HG02938 (cell line): ENCODE measurements around the gene CCL26.
"Not testable (repeated sequence)": the region's sequence is repeated elsewhere in the genome, so short reads cannot be mapped to it uniquely, and the experiment has no call there.

ENCODE experiments used
- ATAC-seq: cut with Tn5 transposase; IDR thresholded peaks from one replicate; pipeline ENCODE4 v1.9.1; 2021; ENCODE audit warnings: mild to moderate bottlenecking, moderate library complexity; ENCODE audit not compliant: unreplicated experiment

The CCL26 gene

GRCh38 chr7:75739796-75740672, 32.0 kb downstream of the CCL26 start:
- peak; percentile 33 for ATAC-seq

DNA sequence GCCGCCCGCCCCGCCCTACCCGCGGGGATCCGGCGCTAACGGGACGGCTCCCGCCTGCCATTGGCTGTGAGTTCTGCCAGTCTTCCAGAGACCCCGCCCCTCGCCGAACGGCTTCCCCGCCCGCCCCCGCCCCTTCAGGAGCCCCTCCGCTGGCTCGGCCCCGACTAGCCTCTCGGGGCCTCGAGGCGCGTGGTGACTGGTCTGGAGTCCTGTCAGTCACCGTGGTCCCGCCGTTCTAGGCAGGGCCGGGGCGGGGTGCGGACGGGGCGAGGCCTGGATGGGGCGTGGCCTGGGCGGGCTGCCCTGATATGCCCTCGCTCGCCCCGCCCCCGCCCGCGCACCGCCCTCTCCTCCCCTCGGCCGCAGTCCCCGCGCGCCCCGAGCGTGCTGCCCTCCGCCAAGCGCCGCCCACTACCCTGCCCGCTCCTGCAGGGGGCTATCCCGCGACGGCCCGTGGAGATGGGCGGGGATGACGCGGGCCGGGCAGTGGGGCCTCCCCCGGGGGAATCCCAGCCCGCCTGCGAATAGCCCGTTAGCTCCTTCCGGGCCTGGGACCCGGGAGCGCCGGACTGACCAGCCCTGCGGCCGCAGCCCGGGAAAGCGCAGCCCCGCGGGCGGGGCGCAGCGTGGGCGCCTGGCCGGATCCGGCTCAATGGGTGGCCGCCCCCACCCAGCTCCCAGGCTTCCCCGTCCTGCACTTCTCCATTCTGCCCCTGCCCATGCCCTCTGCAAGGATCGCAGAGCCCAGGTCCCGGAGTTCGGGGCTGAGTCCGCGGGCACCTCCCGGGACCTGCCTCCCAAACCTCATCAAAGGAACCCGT, 32.8 kb downstream of the CCL26 start:
- ATAC-seq: peak; percentile 84

DNA sequence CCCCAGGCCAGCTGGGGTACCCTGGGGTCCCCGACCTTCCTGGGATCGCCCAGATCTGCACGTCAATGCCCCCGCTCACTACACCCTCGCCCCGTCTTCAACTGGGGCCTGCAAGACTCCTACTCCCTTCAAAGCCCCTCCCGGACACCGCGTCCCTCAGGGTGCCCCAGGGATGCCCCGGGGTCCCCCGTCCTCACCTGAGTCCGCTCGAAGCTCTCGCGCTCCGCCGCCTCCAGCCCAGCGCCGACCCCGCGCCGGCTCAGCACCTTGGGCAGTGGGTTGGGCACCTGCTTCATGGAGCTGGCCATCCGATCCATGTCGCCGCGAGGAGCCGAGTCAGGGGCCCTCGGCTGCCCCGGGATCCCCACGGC, 33.4 kb downstream of the CCL26 start, which contains the start of gene HIP1:
Gene HIP1, minus strand, starts transcription at position 338 of the 371 bp plus-strand sequence. Its CDS starts 21 bp downstream, at position 317.
- peak; percentile 11 for ATAC-seq

GRCh38 chr7:75737856-75738603, 34.0 kb downstream of the CCL26 start:
- ATAC-seq: no peak

- no peak for ATAC-seq
These were observed 36.2 kb downstream of the CCL26 start for GRCh38 chr7:75735581-75736350.

- ATAC-seq: no peak
These were observed 37.2 kb downstream of the CCL26 start for GRCh38 chr7:75734586-75735458.

GRCh38 chr7:75732764-75733630, 39.0 kb downstream of the CCL26 start:
- no peak for ATAC-seq

- ATAC-seq: no peak
These were observed 39.9 kb downstream of the CCL26 start for GRCh38 chr7:75732016-75732521.

GRCh38 chr7:75729851-75730274, 42.1 kb downstream of the CCL26 start:
- ATAC-seq: no peak

DNA sequence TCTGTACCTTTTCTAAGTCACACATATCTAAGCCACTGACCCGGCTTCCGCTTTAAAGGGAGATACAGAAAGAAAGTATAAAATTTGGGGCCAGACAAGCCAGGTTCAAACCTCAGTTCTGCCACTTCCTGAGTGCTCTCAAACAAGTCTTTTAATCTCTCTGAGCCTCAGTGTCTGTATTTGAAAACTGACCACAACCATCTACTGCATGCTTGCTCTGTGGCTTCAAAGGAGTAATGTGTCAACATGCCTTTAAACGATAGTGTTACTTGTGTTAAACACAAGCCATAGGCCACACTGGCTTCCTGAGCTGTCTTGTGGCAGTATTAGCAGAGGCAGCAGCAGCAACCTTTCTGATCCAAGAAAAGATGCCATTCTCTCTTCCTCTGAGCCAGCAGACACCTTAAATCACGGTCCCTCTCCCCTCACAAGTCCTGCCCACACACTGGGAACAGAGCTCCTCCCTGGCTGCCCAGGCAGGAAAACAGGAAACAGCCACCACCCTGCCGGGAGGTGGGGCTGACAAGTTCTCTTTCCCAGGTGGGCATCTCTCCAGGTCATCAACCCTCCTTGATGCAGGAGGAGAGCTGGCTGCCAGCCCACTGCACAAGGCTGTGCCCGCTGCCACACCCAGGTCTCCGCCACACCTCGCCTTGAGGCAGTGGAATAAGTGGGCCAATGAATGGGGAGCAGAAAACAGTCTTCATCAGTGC, 44.0 kb downstream of the CCL26 start:
- ATAC-seq: no peak

GRCh38 chr7:75727351-75727750, 44.7 kb downstream of the CCL26 start:
- not testable (repeated sequence) for ATAC-seq

GRCh38 chr7:75725306-75725705, 46.7 kb downstream of the CCL26 start:
- no peak for ATAC-seq

GRCh38 chr7:75723444-75723843, 48.6 kb downstream of the CCL26 start:
- no peak for ATAC-seq

- ATAC-seq: no peak
These were observed 49.6 kb downstream of the CCL26 start for GRCh38 chr7:75722373-75722772.

GRCh38 chr7:75721922-75722321, 50.1 kb downstream of the CCL26 start:
- not testable (repeated sequence) for ATAC-seq

GRCh38 chr7:75721426-75721825, 50.6 kb downstream of the CCL26 start:
- ATAC-seq: no peak

GRCh38 chr7:75719626-75720025, 52.4 kb downstream of the CCL26 start:
- no peak for ATAC-seq
